ENCODE measurements around the gene MCAT. TPM values are rescaled to one million over a fixed set of nuclear protein-coding genes. Genes with fewer than 3 reads are reported as not detected.

MCAT gene
- polyA plus RNA-seq, 1 donor (not counting 4 experiments of a cell fraction or from before 2014, with no cell fraction given) = 13.9 TPM

GRCh38 chr22:43188829-43189545 lies 45.8 kb upstream of the MCAT start:
- H3K4me3 ChIP-seq (ENCODE audit: control insufficient read depth in 2 of 3, extremely low read depth in 1 of 3, insufficient read depth in 2 of 3, low read depth in 1 of 3, low read length in 3 of 3) = no peak overlapping the region
- peaks cover 4% of the 10 kb centered on the region for H4K20me1 ChIP-seq (ENCODE audit: control insufficient read depth, extremely low read depth, insufficient read depth, low read length)
- no peak overlapping the region for H3K9ac ChIP-seq (ENCODE audit: control insufficient read depth, extremely low read depth, insufficient read depth, low read length)
- dilution Hi-C loops (cut with MboI; ENCODE audit: extremely low pct_ligation_motif_present, low sequenced_read_pairs) = no loop called here
- DNase-seq (ENCODE audit: low read depth, low spot score) = no peak
- FAIRE-seq = no peak
- no peaks in the 10 kb centered on the region for H3K9me3 ChIP-seq (ENCODE audit: control insufficient read depth, low read depth, low read length)
- no peak overlapping the region for H3K27ac ChIP-seq (ENCODE audit: control insufficient read depth, insufficient read depth, low read length)
- H3K9me1 ChIP-seq (ENCODE audit: control insufficient read depth, extremely low read depth, insufficient read depth, low read length) = no peaks in the 10 kb centered on the region
- TF ChIP-seq EZH2 (IDR thresholded peaks at IDR 0.05; ENCODE audit: low read length) (no peak), CTCF (optimal IDR thresholded peaks at IDR 0.05 in 1 of 3, IDR thresholded peaks at IDR 0.05 in 1 of 3, conservative IDR thresholded peaks at IDR 0.05 in 1 of 3; ENCODE audit: extremely low read depth in 1 of 3, insufficient read depth in 2 of 3, low read length in 3 of 3) (no peak)
- H2AFZ ChIP-seq (ENCODE audit: control insufficient read depth, low read length) = no peak overlapping the region
- H3K4me1 ChIP-seq (ENCODE audit: control insufficient read depth, extremely low read depth, insufficient read depth, low read length) = peaks cover 28% of the 10 kb centered on the region
- H3K4me2 ChIP-seq (ENCODE audit: control insufficient read depth, extremely low read depth, insufficient read depth, low read depth, low read length) = no peak overlapping the region
- H3K27me3 ChIP-seq (ENCODE audit: control insufficient read depth, extremely low read depth, insufficient read depth, low read length) = no peaks in the 10 kb centered on the region
- peaks cover 0 to 2% of the 10 kb centered on the region in 2 experiments for H3K36me3 ChIP-seq (ENCODE audit: control insufficient read depth in 2 of 2, extremely low read depth in 1 of 2, insufficient read depth in 2 of 2, low read length in 2 of 2)
- peaks cover 20% of the 10 kb centered on the region for H3K79me2 ChIP-seq (ENCODE audit: control insufficient read depth, insufficient read depth, low read length)

GRCh38 chr22:43187171-43188099 lies 44.2 kb upstream of the MCAT start:
- FAIRE-seq = peak; percentile 63

More at GRCh38 chr22:43187171-43188099, 44.2 kb upstream of the MCAT start:
- Histone ChIP-seq H4K20me1 (ENCODE audit: control insufficient read depth, extremely low read depth, insufficient read depth, low read length) (peaks cover 11% of the 10 kb centered on the region), H3K4me2 (ENCODE audit: control insufficient read depth, extremely low read depth, insufficient read depth, low read depth, low read length) (peak overlapping the region; percentile 78), H3K9me3 (ENCODE audit: control insufficient read depth, low read depth, low read length) (no peaks in the 10 kb centered on the region), H3K79me2 (ENCODE audit: control insufficient read depth, insufficient read depth, low read length) (peaks cover 28% of the 10 kb centered on the region), H3K9me1 (ENCODE audit: control insufficient read depth, extremely low read depth, insufficient read depth, low read length) (peaks cover 3% of the 10 kb centered on the region), H3K27me3 (ENCODE audit: control insufficient read depth, extremely low read depth, insufficient read depth, low read length) (no peaks in the 10 kb centered on the region), H3K9ac (ENCODE audit: control insufficient read depth, extremely low read depth, insufficient read depth, low read length) (peak overlapping the region; percentile 83), H3K4me1 (ENCODE audit: control insufficient read depth, extremely low read depth, insufficient read depth, low read length) (peaks cover 33% of the 10 kb centered on the region), H3K4me3 (ENCODE audit: control insufficient read depth in 2 of 3, extremely low read depth in 1 of 3, insufficient read depth in 2 of 3, low read depth in 1 of 3, low read length in 3 of 3) (peak overlapping the region; percentile 51 to 86 (median 73)), H3K27ac (ENCODE audit: control insufficient read depth, insufficient read depth, low read length) (peak overlapping the region; percentile 91), H2AFZ (ENCODE audit: control insufficient read depth, low read length) (peak overlapping the region; percentile 94), H3K36me3 (ENCODE audit: control insufficient read depth in 2 of 2, extremely low read depth in 1 of 2, insufficient read depth in 2 of 2, low read length in 2 of 2) (peaks cover 2 to 5% of the 10 kb centered on the region in 2 experiments)
- dilution Hi-C loops (cut with MboI; ENCODE audit: extremely low pct_ligation_motif_present, low sequenced_read_pairs) = no loop called here
- DNase-seq (ENCODE audit: low read depth, low spot score) = peak; percentile 48
- TF ChIP-seq EZH2 (IDR thresholded peaks at IDR 0.05; ENCODE audit: low read length) (no peak), CTCF (optimal IDR thresholded peaks at IDR 0.05 in 1 of 3, IDR thresholded peaks at IDR 0.05 in 1 of 3, conservative IDR thresholded peaks at IDR 0.05 in 1 of 3; ENCODE audit: extremely low read depth in 1 of 3, insufficient read depth in 2 of 3, low read length in 3 of 3) (peak; percentile 38 to 69 (median 68))
